Measurements from ENCODE around the gene FKRP. TPM values are rescaled to one million over a fixed set of nuclear protein-coding genes. Genes with fewer than 3 reads are reported as not detected.

FKRP gene
- total and polyA plus RNA-seq, 12 donors: 13.0 to 22.8 (median 19.7) TPM

DNA sequence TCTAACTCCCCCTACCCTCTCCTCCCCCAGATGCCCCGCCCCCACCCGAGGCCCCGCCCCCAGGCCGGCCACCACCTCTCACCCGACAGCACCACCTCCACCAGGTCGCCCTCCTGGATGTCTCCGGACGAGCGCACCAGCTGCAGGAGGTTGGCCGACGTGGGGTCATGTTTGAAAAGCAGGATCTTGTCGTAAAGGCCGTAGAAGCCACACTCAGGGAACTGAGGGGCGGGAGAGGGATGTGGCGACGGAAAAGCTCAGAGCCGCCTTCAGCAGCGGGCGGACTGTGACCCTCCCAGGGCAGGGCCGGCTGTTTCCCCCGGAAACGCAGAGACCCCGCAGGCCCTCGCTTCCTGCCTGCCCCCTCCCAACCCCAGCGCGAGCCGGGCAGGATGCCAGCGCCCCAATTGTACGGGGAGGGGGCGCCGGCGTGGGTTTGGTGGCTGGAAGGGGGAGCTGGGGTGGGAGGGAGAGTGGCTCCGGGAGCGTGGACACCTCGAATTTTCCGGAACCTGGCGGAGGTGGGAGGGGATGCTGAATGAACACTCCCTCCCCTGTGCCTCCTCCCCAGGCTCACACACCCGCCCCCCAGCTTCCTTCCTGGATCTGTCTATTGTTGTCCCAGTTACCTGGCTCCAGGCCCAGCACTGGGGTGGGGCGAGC lies 31.9 kb upstream of the FKRP start:
- TF ChIP-seq, protein P1, sequence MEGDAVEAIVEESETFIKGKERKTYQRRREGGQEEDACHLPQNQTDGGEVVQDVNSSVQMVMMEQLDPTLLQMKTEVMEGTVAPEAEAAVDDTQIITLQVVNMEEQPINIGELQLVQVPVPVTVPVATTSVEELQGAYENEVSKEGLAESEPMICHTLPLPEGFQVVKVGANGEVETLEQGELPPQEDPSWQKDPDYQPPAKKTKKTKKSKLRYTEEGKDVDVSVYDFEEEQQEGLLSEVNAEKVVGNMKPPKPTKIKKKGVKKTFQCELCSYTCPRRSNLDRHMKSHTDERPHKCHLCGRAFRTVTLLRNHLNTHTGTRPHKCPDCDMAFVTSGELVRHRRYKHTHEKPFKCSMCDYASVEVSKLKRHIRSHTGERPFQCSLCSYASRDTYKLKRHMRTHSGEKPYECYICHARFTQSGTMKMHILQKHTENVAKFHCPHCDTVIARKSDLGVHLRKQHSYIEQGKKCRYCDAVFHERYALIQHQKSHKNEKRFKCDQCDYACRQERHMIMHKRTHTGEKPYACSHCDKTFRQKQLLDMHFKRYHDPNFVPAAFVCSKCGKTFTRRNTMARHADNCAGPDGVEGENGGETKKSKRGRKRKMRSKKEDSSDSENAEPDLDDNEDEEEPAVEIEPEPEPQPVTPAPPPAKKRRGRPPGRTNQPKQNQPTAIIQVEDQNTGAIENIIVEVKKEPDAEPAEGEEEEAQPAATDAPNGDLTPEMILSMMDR (IDR thresholded peaks at IDR 0.05): no peak
- Histone ChIP-seq H3K9me3 (no peaks in the 10 kb centered on the region), H3K4me1 (peaks cover 8 to 53% (median 44%) of the 10 kb centered on the region in 9 donors), H3K4me3 (peak overlapping the region; percentile 26 to 97 (median 76)), H3K27me3 (no peaks in the 10 kb centered on the region), H3K36me3 (peaks cover 0 to 44% (median 11%) of the 10 kb centered on the region in 9 donors), H3K27ac (peak overlapping the region; percentile 63 to 95 (median 90))
- WGBS, 2 donors: 1 to 2% methylated on average over 39 of the region's 39 CpGs
- DNase-seq (peak; percentile 89 to 97), ATAC-seq (peak; percentile 69 to 83 (median 78))
- intact Hi-C loops (cut with DNase I): loop anchor here in 1 of 10 donors (1.0 kb wide), 1 partner anchor 14 kb away; no protein-coding TSS in a partner anchor

DNA sequence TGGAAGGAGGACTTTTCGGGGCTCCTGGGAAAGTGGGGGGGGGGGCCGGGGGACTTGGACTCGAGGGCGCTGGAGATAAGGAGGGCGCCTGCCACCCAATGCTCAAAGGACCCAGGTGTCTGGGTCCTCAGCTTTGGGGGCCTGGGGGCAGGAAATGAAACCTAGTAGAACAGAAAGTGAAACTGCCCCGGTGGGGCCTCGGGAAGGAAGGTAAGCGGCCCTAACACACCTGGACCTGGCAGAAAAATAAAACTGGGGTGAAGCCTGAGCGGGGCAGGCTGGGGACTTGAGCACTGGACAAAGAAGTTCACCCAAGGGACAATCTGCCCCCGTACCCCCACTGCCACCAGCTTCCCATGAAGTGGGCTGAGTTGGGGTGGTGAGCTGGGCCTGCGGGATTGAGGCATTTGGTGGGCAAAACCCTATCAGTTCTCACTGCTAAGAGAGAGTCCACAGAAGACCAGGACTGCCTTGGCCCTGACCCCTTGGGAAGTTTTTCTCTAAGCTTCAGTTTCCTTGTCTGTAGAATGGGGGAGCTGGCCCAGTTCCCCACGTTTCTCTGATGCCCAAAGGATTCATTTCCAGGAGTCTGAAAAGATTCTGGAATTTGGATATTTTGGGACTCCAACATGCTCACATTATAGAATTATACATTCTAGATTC lies 31.3 kb upstream of the FKRP start:
- peak overlapping the region; percentile 26 to 97 (median 76) for H3K4me3 ChIP-seq
- no peaks in the 10 kb centered on the region for H3K9me3 ChIP-seq
- no peak for DNase-seq
- peak in 5 of 8 donors; percentile 1 to 21 (median 10) for ATAC-seq
- no peaks in the 10 kb centered on the region for H3K27me3 ChIP-seq
- peaks cover 0 to 44% (median 5%) of the 10 kb centered on the region in 9 donors for H3K36me3 ChIP-seq
- TF ChIP-seq, protein P1 (IDR thresholded peaks at IDR 0.05): no peak
- peak overlapping the region; percentile 48 to 95 (median 90) for H3K27ac ChIP-seq
- H3K4me1 ChIP-seq: peaks cover 8 to 58% (median 45%) of the 10 kb centered on the region in 9 donors
- 8 to 10% methylated on average over 12 of the region's 12 CpGs for WGBS, 2 donors
- intact Hi-C loops (cut with DNase I): no loop called here

DNA sequence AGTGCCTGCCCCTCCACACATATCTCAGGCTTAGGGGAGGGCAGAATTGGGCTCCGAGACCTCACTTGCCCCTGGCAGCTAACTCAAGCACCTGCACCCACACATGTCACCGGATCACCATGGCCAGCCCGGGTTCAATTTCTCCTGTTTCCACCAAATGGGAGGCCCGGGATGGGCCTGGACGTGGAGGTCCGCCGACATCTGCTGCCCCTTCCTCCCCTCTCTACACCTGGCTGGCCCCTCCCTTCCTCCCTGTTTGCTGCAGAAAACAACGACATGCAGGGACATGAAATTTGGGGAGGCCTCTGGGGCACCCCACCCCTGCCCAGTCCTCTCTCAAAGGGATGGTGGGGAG lies 30.3 kb upstream of the FKRP start:
- DNase-seq: no peak
- WGBS, 2 donors: 30 to 37% methylated on average over 8 of the region's 8 CpGs
- H3K4me1 ChIP-seq: peaks cover 8 to 59% (median 45%) of the 10 kb centered on the region in 9 donors
- TF ChIP-seq, protein P1 (IDR thresholded peaks at IDR 0.05): no peak
- H3K4me3 ChIP-seq: peak overlapping the region; percentile 48 to 97 (median 84)
- peaks cover 0 to 44% (median 11%) of the 10 kb centered on the region in 9 donors for H3K36me3 ChIP-seq
- H3K27me3 ChIP-seq: no peaks in the 10 kb centered on the region
- no peaks in the 10 kb centered on the region for H3K9me3 ChIP-seq
- H3K27ac ChIP-seq: peak overlapping the region; percentile 48 to 95 (median 90)
- no peak for ATAC-seq
- intact Hi-C loops (cut with DNase I): no loop called here

DNA sequence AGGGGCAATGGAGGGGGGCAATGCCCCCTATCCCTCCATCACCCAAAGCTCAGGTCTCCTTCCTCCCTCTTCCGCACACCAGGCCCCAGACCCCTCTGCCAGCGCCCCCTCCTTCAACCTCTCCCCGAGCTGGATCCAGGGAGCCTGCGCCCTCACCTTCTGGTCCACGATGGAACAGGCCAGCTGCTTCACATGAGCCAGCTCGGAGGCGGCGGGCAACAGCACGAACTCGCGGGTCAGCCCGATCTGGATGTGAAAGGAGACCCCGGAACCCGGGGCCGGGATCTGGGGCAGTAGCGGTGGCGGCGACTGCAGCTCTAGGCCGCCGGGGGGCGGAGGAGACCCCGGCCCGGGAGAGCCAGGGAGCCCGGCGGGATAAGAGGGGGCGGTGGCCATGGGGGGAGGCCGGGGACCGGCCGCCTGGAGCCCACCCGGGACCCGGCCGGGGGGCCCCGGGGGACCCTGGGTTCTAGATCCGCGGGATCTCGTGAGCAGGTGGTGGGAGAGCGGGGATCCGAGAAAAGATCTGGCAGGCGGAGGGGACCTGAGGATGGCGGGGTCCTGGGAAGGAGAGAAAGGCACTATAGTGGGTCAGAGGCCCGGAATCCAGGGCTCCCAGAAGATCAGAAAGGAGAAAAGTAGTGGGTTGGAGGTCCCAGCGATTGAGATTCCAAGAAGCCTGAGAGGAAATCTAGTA lies 29.7 kb upstream of the FKRP start:
- peak overlapping the region; percentile 48 to 95 (median 90) for H3K27ac ChIP-seq
- H3K27me3 ChIP-seq: no peaks in the 10 kb centered on the region
- TF ChIP-seq, protein P1 (IDR thresholded peaks at IDR 0.05): peak in 2 of 9 donors; percentile 11 to 21
- intact Hi-C loops (cut with DNase I): no loop called here
- no peaks in the 10 kb centered on the region for H3K9me3 ChIP-seq
- peak overlapping the region; percentile 48 to 97 (median 84) for H3K4me3 ChIP-seq
- DNase-seq (no peak), ATAC-seq (no peak)
- H3K36me3 ChIP-seq: peaks cover 0 to 44% (median 16%) of the 10 kb centered on the region in 9 donors
- WGBS, 2 donors: 2% methylated on average over 40 to 42 of the region's 42 CpGs
- H3K4me1 ChIP-seq: peaks cover 8 to 59% (median 45%) of the 10 kb centered on the region in 9 donors
